ENCODE measurements around the gene NCL.
A peak's percentile ranks its signal among the peaks of the same experiment; 100 is the strongest.
"Not testable (repeated sequence)": the region's sequence is repeated elsewhere in the genome, so short reads cannot be mapped to it uniquely, and the experiment has no call there.

NCL gene

GRCh38 chr2:231430437-231430836 is 33.8 kb downstream of the NCL start:
- not testable (repeated sequence) for DNase-seq (ENCODE audit: low spot score)

GRCh38 chr2:231429901-231430300 is 34.4 kb downstream of the NCL start:
- DNase-seq (ENCODE audit: low spot score), result no peak

GRCh38 chr2:231429152-231429551 is 35.1 kb downstream of the NCL start:
- no peak for DNase-seq (ENCODE audit: low spot score)

GRCh38 chr2:231427116-231427515 is 37.2 kb downstream of the NCL start:
- no peak for DNase-seq (ENCODE audit: low spot score)

GRCh38 chr2:231425811-231426703 is 38.2 kb downstream of the NCL start:
- no peak for DNase-seq (ENCODE audit: low spot score)

- no peak for DNase-seq (ENCODE audit: low spot score)
Observed at GRCh38 chr2:231425291-231425810, 38.9 kb downstream of the NCL start.

- no peak for DNase-seq (ENCODE audit: low spot score)
Observed at GRCh38 chr2:231423176-231423575, 41.1 kb downstream of the NCL start.

- no peak for DNase-seq (ENCODE audit: low spot score)
Observed at GRCh38 chr2:231422056-231422455, 42.2 kb downstream of the NCL start.

- no peak for DNase-seq (ENCODE audit: low spot score)
Observed at GRCh38 chr2:231421051-231421580, 43.2 kb downstream of the NCL start.

GRCh38 chr2:231418820-231419640 is 45.3 kb downstream of the NCL start:
- no peak for DNase-seq (ENCODE audit: low spot score)

GRCh38 chr2:231415029-231415428 is 49.3 kb downstream of the NCL start:
- DNase-seq (ENCODE audit: low spot score), result no peak

- no peak for DNase-seq (ENCODE audit: low spot score)
Observed at GRCh38 chr2:231413921-231414476, 50.3 kb downstream of the NCL start.

- no peak for DNase-seq (ENCODE audit: low spot score)
Observed at GRCh38 chr2:231413456-231413855, 50.8 kb downstream of the NCL start.

GRCh38 chr2:231412618-231412963 is 51.7 kb downstream of the NCL start:
- DNase-seq (ENCODE audit: low spot score), result no peak

- peak; percentile 93 for DNase-seq (ENCODE audit: low spot score)
Observed at GRCh38 chr2:231411831-231412617, 52.3 kb downstream of the NCL start.

- DNase-seq (ENCODE audit: low spot score), result no peak
Observed at GRCh38 chr2:231411237-231411636, 53.0 kb downstream of the NCL start.

- no peak for DNase-seq (ENCODE audit: low spot score)
Observed at GRCh38 chr2:231410293-231411004, 53.8 kb downstream of the NCL start.

- DNase-seq (ENCODE audit: low spot score), result no peak
Observed at GRCh38 chr2:231409776-231410175, 54.5 kb downstream of the NCL start.

- DNase-seq (ENCODE audit: low spot score), result not testable (repeated sequence)
Observed at GRCh38 chr2:231408304-231408703, 56.0 kb downstream of the NCL start.

GRCh38 chr2:231407686-231408085 is 56.6 kb downstream of the NCL start:
- DNase-seq (ENCODE audit: low spot score), result not testable (repeated sequence)

Data from AG08396 (cell line).